ENCODE data around the gene RAPGEF5.

Gene RAPGEF5

GRCh38 chr7:22348379-22348778 lies 8.6 kb downstream of the RAPGEF5 start:
- DNase-seq, result no peak

GRCh38 chr7:22346383-22347107 lies 10.4 kb downstream of the RAPGEF5 start:
- no peak for DNase-seq

GRCh38 chr7:22344655-22345054 lies 12.3 kb downstream of the RAPGEF5 start:
- DNase-seq, result no peak

- no peak for DNase-seq
These were observed 13.3 kb downstream of the RAPGEF5 start for GRCh38 chr7:22343612-22344011.

GRCh38 chr7:22343071-22343470 lies 13.9 kb downstream of the RAPGEF5 start:
- no peak for DNase-seq

- DNase-seq, result no peak
These were observed 17.1 kb downstream of the RAPGEF5 start for GRCh38 chr7:22339725-22340390.

- DNase-seq, result no peak
These were observed 18.1 kb downstream of the RAPGEF5 start for GRCh38 chr7:22338877-22339276.

- DNase-seq, result no peak
These were observed 18.5 kb downstream of the RAPGEF5 start for GRCh38 chr7:22338411-22338810.

- DNase-seq, result no peak
These were observed 23.2 kb downstream of the RAPGEF5 start for GRCh38 chr7:22333680-22334141.

GRCh38 chr7:22332461-22332870 lies 24.5 kb downstream of the RAPGEF5 start:
- DNase-seq, result no peak

- DNase-seq, result no peak
These were observed 25.2 kb downstream of the RAPGEF5 start for GRCh38 chr7:22331704-22332103.

- DNase-seq, result no peak
These were observed 26.1 kb downstream of the RAPGEF5 start for GRCh38 chr7:22330903-22331302.

- DNase-seq, result no peak
These were observed 27.0 kb downstream of the RAPGEF5 start for GRCh38 chr7:22329816-22330524.

GRCh38 chr7:22326181-22326580 lies 30.8 kb downstream of the RAPGEF5 start:
- no peak for DNase-seq

- DNase-seq, result no peak
These were observed 31.3 kb downstream of the RAPGEF5 start for GRCh38 chr7:22325671-22326070.

GRCh38 chr7:22323714-22324113 lies 33.2 kb downstream of the RAPGEF5 start:
- no peak for DNase-seq

- DNase-seq, result no peak
These were observed 36.5 kb downstream of the RAPGEF5 start for GRCh38 chr7:22320416-22320815.

- DNase-seq, result no peak
These were observed 37.2 kb downstream of the RAPGEF5 start for GRCh38 chr7:22319424-22320403.

- no peak for DNase-seq
These were observed 38.6 kb downstream of the RAPGEF5 start for GRCh38 chr7:22318376-22318775.

GRCh38 chr7:22317632-22318031 lies 39.3 kb downstream of the RAPGEF5 start:
- no peak for DNase-seq

- DNase-seq, result no peak
These were observed 40.0 kb downstream of the RAPGEF5 start for GRCh38 chr7:22316914-22317313.

- DNase-seq, result no peak
These were observed 49.1 kb downstream of the RAPGEF5 start for GRCh38 chr7:22307816-22308215.

Measured in T-helper 1 cell (primary cell).